ENCODE data around the gene NINJ2. TPM values are rescaled to one million over a fixed set of nuclear protein-coding genes. Genes with fewer than 3 reads are reported as not detected.

The NINJ2 gene
- total RNA-seq, 1 experiment from 2014 or later, result not detected

DNA sequence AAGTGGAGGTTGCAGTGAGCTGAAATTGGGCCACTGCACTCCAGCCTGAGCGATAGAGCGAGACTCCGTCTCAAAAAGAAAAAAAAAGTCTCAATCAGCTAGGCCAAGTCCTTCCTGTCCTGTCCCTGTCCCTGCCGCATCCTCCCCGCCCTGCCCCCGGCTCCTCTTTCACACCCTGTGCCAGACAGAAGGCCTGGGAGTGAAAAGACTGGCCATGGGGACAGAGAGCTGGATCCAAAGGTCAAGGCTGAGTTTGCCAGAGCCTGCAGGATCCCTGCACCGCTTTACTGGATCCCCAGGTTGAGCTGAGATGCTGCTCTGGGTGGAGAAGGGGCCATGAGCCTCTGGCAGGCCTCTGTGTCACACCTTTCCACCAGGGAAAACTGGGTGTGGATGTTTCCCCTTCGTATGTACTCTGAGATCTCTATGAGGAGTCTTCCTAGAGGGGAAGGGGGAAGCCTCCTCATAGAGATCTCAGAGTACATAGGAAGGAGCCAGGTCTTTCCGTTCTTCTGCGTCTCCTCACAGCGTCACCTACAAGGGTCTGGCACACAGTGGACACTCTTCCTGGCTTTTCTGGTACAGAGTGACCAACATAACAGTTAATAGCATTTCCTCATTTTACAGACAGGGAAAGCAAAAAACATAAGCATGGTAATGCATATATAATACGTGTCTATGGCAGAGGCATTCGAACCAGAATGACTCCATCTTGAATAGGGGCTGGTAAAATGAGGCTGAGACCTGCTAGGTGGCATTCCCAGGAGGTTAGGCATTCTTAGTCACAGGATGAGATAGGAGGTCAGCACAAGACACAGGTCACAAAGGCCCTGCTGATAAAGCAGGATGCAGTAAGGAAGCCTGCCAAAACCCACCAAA, 35.1 kb downstream of the NINJ2 start:
- Mint-ChIP-seq H3K36me3 (ENCODE audit: insufficient read depth, unreplicated experiment) (peaks cover 16% of the 10 kb centered on the region), H3K27me3 (ENCODE audit: unreplicated experiment) (no peaks in the 10 kb centered on the region), H3K27ac (ENCODE audit: unreplicated experiment) (no peak overlapping the region), H3K9me3 (ENCODE audit: low read depth, unreplicated experiment) (no peaks in the 10 kb centered on the region), H3K4me1 (ENCODE audit: low read depth, unreplicated experiment) (peaks cover 17% of the 10 kb centered on the region), H3K4me3 (ENCODE audit: low read depth, unreplicated experiment) (no peak overlapping the region)
- no peak for DNase-seq
- BruUV-seq (replicated peaks), result no TSS peak
- TF ChIP-seq, protein P1, sequence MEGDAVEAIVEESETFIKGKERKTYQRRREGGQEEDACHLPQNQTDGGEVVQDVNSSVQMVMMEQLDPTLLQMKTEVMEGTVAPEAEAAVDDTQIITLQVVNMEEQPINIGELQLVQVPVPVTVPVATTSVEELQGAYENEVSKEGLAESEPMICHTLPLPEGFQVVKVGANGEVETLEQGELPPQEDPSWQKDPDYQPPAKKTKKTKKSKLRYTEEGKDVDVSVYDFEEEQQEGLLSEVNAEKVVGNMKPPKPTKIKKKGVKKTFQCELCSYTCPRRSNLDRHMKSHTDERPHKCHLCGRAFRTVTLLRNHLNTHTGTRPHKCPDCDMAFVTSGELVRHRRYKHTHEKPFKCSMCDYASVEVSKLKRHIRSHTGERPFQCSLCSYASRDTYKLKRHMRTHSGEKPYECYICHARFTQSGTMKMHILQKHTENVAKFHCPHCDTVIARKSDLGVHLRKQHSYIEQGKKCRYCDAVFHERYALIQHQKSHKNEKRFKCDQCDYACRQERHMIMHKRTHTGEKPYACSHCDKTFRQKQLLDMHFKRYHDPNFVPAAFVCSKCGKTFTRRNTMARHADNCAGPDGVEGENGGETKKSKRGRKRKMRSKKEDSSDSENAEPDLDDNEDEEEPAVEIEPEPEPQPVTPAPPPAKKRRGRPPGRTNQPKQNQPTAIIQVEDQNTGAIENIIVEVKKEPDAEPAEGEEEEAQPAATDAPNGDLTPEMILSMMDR (IDR thresholded peaks at IDR 0.05; ENCODE audit: unreplicated experiment), result no peak
- CTCF ChIA-PET, result no interaction called here
- intact Hi-C loops (cut with micrococcal nuclease; ENCODE audit: unreplicated experiment), result no loop called here

DNA sequence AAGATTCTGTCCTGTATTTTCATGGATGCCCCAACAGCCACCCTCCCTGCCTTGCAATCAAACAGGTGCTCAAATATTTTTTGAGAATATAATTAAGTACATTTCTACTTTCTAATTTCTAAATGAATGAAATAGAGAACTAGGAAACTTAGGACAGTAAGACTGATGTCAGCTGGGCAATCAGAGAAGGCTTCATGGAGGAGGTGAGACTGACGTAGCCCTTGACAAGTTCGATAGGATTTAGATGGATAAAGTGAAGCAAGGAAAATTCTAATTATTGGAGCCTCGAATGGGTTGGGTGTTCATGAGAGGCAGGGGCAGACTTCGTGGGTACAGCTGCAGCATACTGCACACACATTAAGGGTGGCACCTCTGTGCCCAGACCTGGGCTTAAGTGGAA, 36.0 kb downstream of the NINJ2 start:
- no peak overlapping the region for H3K27ac Mint-ChIP-seq (ENCODE audit: unreplicated experiment)
- intact Hi-C loops (cut with micrococcal nuclease; ENCODE audit: unreplicated experiment), result no loop called here
- CTCF ChIA-PET, result no interaction called here
- no peaks in the 10 kb centered on the region for H3K27me3 Mint-ChIP-seq (ENCODE audit: unreplicated experiment)
- BruUV-seq (replicated peaks), result no TSS peak
- no peak for DNase-seq
- no peaks in the 10 kb centered on the region for H3K9me3 Mint-ChIP-seq (ENCODE audit: low read depth, unreplicated experiment)
- peaks cover 11% of the 10 kb centered on the region for H3K4me1 Mint-ChIP-seq (ENCODE audit: low read depth, unreplicated experiment)
- H3K4me3 Mint-ChIP-seq (ENCODE audit: low read depth, unreplicated experiment), result no peak overlapping the region
- TF ChIP-seq, protein P1 (IDR thresholded peaks at IDR 0.05; ENCODE audit: unreplicated experiment), result no peak
- H3K36me3 Mint-ChIP-seq (ENCODE audit: insufficient read depth, unreplicated experiment), result peaks cover 14% of the 10 kb centered on the region

- Mint-ChIP-seq H3K9me3 (ENCODE audit: low read depth, unreplicated experiment) (no peaks in the 10 kb centered on the region), H3K27ac (ENCODE audit: unreplicated experiment) (no peak overlapping the region), H3K4me3 (ENCODE audit: low read depth, unreplicated experiment) (no peak overlapping the region), H3K27me3 (ENCODE audit: unreplicated experiment) (no peaks in the 10 kb centered on the region), H3K36me3 (ENCODE audit: insufficient read depth, unreplicated experiment) (peaks cover 4% of the 10 kb centered on the region), H3K4me1 (ENCODE audit: low read depth, unreplicated experiment) (no peaks in the 10 kb centered on the region)
- BruUV-seq (replicated peaks), result no TSS peak
- no peak for DNase-seq
- CTCF ChIA-PET, result no interaction called here
- TF ChIP-seq, protein P1 (IDR thresholded peaks at IDR 0.05; ENCODE audit: unreplicated experiment), result no peak
- intact Hi-C loops (cut with micrococcal nuclease; ENCODE audit: unreplicated experiment), result no loop called here
Measured at GRCh38 chr12:625998-626397, 37.2 kb downstream of the NINJ2 start.

DNA sequence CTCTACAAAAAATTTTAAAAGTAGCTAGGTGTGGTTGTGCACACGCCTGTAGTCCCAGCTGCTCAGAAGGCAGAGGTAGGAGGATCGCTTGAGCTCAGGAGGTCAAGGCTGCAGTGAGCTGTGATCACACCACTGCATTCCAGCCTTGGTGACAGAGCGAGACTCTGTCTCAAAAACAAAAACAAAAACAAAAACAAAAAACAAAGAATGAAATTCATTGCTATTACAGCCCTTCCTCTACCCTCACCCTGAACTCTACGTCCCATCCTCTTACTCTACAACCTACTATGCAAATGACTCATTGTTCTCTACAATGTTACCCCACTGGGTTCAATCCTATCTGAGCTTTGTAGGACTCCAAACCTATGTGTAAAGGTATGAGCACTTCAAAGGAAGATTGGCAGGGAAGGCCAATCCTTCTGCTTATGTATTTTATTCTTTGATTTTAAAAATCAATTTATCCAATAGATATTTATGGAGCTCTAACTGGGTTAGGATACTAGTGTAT, 39.3 kb downstream of the NINJ2 start:
- H3K9me3 Mint-ChIP-seq (ENCODE audit: low read depth, unreplicated experiment), result no peaks in the 10 kb centered on the region

More for the DNA sequence above, 39.3 kb downstream of the NINJ2 start:
- H3K4me3 Mint-ChIP-seq (ENCODE audit: low read depth, unreplicated experiment), result no peak overlapping the region
- H3K27me3 Mint-ChIP-seq (ENCODE audit: unreplicated experiment), result peaks cover 15% of the 10 kb centered on the region
- intact Hi-C loops (cut with micrococcal nuclease; ENCODE audit: unreplicated experiment), result no loop called here
- CTCF ChIA-PET, result no interaction called here
- no peak for DNase-seq
- BruUV-seq (replicated peaks), result no TSS peak
- peaks cover 4% of the 10 kb centered on the region for H3K36me3 Mint-ChIP-seq (ENCODE audit: insufficient read depth, unreplicated experiment)
- H3K4me1 Mint-ChIP-seq (ENCODE audit: low read depth, unreplicated experiment), result no peaks in the 10 kb centered on the region
- no peak overlapping the region for H3K27ac Mint-ChIP-seq (ENCODE audit: unreplicated experiment)
- TF ChIP-seq, protein P1 (IDR thresholded peaks at IDR 0.05; ENCODE audit: unreplicated experiment), result no peak
